Neural crest cell (in vitro differentiated cells): ENCODE results near the gene MAP2K2. TPM values are rescaled to one million over a fixed set of nuclear protein-coding genes. Genes with fewer than 3 reads are reported as not detected.

ENCODE experiments used
- DNase-seq: peaks from one replicate; pipeline ENCODE4 v3.0.0; 2021; ENCODE audit warnings: low read depth, mixed read lengths, low spot score
- H3K27ac Mint-ChIP-seq: one replicate; pipeline ENCODE4 v1.8.0; 2021; ENCODE audit warnings: mild to moderate bottlenecking, mixed read lengths; ENCODE audit not compliant: unreplicated experiment
- H3K27me3 Mint-ChIP-seq: 2 replicates; pipeline ENCODE4 v1.8.0; 2021; ENCODE audit warnings: low read depth, mild to moderate bottlenecking, mixed read lengths
- H3K36me3 Mint-ChIP-seq: 2 replicates; pipeline ENCODE4 v1.8.0; 2021; ENCODE audit warnings: low read depth, mild to moderate bottlenecking, mixed read lengths
- H3K4me1 Mint-ChIP-seq: 2 replicates; pipeline ENCODE4 v1.8.0; 2021; ENCODE audit warnings: mixed read lengths
- H3K4me3 Mint-ChIP-seq: one replicate; pipeline ENCODE4 v1.8.0; 2021; ENCODE audit warnings: mild to moderate bottlenecking, mixed read lengths
- H3K9me3 Mint-ChIP-seq: 2 replicates; pipeline ENCODE4 v1.8.0; 2021; ENCODE audit warnings: mixed read lengths
- total RNA-seq: library from RNA; stranded (reverse); gene quantifications from 2 replicates; pipeline ENCODE4 v1.2.1, GENCODE V29; 2021
- TF ChIP-seq, protein P1 (sequence below): fragments of 200-600 bp; sonication (generic); conservative IDR thresholded peaks from 2 replicates; pipeline ENCODE4 v1.5.0; 2021; ENCODE audit warnings: antibody characterized with exemption, mild to moderate bottlenecking

The MAP2K2 gene
- total RNA-seq, 1 donor from 2014 or later: 178 TPM

DNA sequence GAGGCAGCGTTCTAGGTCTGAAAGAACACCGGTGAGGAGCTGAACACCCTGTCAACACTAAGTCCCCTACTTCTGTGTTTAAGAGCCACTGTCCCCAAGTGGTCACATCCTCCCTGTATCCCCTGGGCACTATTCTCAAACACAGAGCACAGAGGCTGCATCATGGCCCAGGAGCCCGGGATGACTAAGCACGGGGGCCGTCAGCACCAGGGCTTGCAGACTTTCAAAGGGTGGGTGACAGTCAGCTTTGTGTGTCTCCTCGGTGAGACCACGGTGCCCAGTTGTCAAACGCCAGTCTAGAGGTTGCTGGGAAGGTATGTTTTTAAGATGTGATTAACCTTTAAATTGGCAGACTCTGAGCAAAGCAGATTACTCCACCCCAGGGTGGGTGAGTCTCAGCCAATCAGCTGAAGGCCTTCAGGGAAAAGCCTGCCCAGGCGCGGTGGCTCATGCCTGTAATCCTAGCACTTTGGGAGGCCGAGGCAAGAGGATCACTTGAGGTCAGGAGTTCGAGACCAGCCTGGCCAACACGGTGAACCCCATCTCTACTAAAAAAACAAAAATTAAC is 8.0 kb downstream of the MAP2K2 start:
- Mint-ChIP-seq H3K27ac (no peak overlapping the region), H3K27me3 (no peaks in the 10 kb centered on the region), H3K9me3 (no peaks in the 10 kb centered on the region), H3K4me1 (no peaks in the 10 kb centered on the region), H3K36me3 (peaks cover 5% of the 10 kb centered on the region), H3K4me3 (no peak overlapping the region)
- TF ChIP-seq, protein P1, sequence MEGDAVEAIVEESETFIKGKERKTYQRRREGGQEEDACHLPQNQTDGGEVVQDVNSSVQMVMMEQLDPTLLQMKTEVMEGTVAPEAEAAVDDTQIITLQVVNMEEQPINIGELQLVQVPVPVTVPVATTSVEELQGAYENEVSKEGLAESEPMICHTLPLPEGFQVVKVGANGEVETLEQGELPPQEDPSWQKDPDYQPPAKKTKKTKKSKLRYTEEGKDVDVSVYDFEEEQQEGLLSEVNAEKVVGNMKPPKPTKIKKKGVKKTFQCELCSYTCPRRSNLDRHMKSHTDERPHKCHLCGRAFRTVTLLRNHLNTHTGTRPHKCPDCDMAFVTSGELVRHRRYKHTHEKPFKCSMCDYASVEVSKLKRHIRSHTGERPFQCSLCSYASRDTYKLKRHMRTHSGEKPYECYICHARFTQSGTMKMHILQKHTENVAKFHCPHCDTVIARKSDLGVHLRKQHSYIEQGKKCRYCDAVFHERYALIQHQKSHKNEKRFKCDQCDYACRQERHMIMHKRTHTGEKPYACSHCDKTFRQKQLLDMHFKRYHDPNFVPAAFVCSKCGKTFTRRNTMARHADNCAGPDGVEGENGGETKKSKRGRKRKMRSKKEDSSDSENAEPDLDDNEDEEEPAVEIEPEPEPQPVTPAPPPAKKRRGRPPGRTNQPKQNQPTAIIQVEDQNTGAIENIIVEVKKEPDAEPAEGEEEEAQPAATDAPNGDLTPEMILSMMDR: no peak
- no peak for DNase-seq

DNA sequence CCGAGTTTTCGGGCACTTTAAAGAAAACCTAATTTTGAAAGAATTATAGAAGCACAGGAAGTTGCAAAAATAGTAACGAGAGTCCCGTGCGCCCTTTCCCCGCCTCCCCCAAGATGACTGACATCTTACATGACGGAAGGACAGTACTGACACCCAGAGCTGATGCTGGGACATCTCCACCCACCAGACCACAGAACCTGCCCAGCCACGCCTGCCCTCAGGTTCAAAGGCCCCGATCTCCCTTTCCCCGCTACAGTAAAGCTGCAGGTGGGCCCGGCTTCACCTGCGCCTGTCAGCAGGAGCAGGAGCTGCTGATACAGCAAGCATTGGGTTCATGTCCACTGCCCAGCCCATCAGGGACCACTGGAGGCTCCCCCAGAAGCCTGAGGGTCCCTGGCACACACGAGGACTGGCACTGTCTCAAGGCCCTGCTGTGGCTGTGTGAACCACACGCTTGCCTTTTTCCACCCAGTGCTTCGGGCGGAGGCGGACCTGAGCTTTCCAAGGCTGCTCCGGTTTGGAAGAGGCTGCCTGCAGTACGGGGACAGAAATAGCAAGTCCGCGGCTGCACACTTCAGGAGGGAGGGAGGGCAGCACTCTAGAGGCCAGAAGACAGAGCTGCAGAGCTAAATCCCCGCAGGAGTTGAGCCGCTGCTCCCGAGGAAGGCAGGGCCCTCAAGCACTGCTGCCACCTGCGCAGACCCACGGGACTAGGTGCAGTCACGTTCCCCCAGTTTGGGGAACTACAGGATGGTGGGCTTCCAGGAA is 8.7 kb downstream of the MAP2K2 start:
- H3K36me3 Mint-ChIP-seq: peaks cover 5% of the 10 kb centered on the region
- H3K27ac Mint-ChIP-seq: no peak overlapping the region
- DNase-seq: no peak
- no peaks in the 10 kb centered on the region for H3K9me3 Mint-ChIP-seq
- TF ChIP-seq, protein P1: no peak
- no peaks in the 10 kb centered on the region for H3K4me1 Mint-ChIP-seq
- no peak overlapping the region for H3K4me3 Mint-ChIP-seq
- no peaks in the 10 kb centered on the region for H3K27me3 Mint-ChIP-seq

DNA sequence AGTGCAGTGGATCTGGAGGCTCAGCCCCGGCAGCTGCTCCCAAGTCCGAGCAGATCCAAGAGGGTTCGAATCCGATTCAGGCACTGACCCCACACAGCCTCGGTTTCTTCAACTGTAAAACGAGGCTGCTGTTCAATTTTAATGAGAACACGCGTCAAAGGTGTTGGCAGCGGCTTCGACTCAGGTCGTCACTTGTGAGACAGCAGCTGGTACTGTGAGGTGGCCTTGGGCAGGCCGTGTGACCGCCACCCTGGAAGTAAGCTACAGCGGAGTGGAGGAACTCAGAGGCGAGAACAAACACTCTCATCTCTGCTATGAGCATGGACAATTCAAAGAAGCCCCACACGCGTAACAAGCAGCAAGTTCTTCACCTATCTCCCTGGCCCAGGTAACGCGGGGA is 9.7 kb downstream of the MAP2K2 start:
- Mint-ChIP-seq H3K36me3 (peaks cover 5% of the 10 kb centered on the region), H3K27ac (no peak overlapping the region)
- DNase-seq: no peak

DNA sequence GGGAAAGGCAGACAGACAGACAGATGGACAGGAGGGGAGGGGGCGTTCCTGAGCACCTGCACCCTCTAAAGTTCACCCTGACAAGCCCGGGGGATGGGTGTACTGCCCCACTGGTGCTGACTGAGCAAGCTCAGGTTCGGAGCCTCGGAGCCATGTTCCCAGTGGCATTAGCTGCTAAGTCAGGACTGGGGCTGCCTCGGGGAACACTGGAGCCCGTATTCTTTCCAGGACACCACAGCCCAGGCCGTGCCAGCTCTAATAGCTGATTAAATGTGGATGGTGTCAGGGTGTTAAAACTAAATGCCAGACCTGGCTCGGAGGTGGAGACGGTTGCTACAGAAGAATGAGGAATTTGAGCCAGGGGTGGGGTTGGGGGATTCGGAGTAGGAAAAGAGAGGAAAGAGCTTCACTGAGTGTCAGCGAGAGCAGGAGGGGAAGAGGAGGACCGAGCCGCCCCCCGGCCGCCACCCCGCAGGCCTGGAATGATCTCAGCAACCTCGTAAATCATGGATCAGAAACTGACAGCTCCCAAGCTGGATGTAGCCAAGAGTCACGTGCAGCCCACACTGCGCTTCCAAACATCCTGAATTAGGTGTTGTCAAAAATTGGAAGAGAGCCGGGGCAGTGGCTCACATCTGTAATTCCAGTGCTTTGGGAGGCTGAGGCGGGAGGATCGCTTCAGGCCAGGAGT is 10.4 kb downstream of the MAP2K2 start:
- no peaks in the 10 kb centered on the region for H3K9me3 Mint-ChIP-seq
- H3K36me3 Mint-ChIP-seq: peaks cover 5% of the 10 kb centered on the region
- H3K27ac Mint-ChIP-seq: no peak overlapping the region
- DNase-seq: no peak
- TF ChIP-seq, protein P1: no peak
- H3K27me3 Mint-ChIP-seq: no peaks in the 10 kb centered on the region
- H3K4me1 Mint-ChIP-seq: no peaks in the 10 kb centered on the region
- no peak overlapping the region for H3K4me3 Mint-ChIP-seq

More for the DNA sequence above, 9.7 kb downstream of the MAP2K2 start:
- no peaks in the 10 kb centered on the region for H3K9me3 Mint-ChIP-seq
- TF ChIP-seq, protein P1: no peak
- no peaks in the 10 kb centered on the region for H3K4me1 Mint-ChIP-seq
- no peaks in the 10 kb centered on the region for H3K27me3 Mint-ChIP-seq
- no peak overlapping the region for H3K4me3 Mint-ChIP-seq

DNA sequence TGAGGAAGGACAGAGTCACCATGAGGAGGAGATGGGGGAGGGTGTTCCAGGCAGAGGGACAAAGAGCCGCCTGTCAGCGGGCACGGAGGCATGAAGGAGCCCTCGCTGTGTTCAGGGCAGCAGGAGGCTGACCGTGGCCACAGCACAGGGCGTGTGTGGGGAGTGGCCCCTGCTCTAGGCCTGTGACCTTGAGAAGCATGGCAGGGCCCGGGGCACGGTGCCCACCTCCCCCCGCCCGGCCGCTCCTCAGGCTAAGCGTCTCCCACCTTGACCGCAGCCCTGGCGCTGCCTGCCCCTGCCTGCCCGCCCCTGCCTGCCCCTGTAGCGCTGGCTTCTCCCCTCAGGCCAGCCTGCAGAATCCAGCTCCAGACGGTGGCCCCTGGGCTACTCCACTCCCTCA is 11.6 kb downstream of the MAP2K2 start:
- TF ChIP-seq, protein P1: no peak
- no peaks in the 10 kb centered on the region for H3K4me1 Mint-ChIP-seq
- no peak overlapping the region for H3K4me3 Mint-ChIP-seq
- no peaks in the 10 kb centered on the region for H3K9me3 Mint-ChIP-seq
- no peak overlapping the region for H3K27ac Mint-ChIP-seq
- no peaks in the 10 kb centered on the region for H3K27me3 Mint-ChIP-seq
- DNase-seq: no peak
- H3K36me3 Mint-ChIP-seq: peaks cover 7% of the 10 kb centered on the region
